GM18498 (cell line): Measurements from ENCODE around the gene BICD1.

Source experiments
- ATAC-seq: cut with Tn5 transposase; IDR thresholded peaks from one replicate; pipeline ENCODE4 v1.9.1; 2021; ENCODE audit warnings: mild to moderate bottlenecking, moderate library complexity; ENCODE audit not compliant: unreplicated experiment

The BICD1 gene

DNA sequence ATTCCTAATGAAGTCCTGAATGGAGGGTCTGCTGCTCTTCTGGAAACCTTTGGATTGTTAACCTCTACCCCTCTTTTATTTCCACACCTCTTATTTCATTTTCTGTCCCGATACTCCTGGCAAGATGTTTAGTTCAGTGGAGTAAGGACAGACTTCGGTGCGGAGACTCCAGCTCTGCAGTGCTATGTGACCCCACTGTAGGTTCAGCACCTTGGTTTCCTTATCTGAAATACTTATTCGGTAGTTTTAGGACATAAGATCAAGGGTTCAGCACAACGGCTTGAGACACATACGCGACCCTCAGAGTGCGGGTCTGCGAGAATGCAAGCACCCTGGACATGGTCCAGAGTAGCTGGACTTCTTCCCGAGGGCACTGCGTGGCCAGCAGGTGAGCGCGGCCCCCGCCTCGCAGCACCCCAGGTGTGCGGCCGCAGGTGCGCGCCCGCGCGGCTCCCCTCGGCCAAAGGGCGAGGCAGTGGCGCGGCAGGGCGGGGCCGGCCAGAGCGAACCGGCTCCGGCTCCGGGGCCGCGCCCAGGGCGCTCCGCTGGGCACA lies 292.2 kb downstream of the BICD1 start:
- ATAC-seq, result no peak

GRCh38 chr12:32399370-32400113 lies 292.9 kb downstream of the BICD1 start, which contains the start of gene FGD4:
Gene FGD4, plus strand, starts transcription at chr12:32399558.
- peak; percentile 90 for ATAC-seq

DNA sequence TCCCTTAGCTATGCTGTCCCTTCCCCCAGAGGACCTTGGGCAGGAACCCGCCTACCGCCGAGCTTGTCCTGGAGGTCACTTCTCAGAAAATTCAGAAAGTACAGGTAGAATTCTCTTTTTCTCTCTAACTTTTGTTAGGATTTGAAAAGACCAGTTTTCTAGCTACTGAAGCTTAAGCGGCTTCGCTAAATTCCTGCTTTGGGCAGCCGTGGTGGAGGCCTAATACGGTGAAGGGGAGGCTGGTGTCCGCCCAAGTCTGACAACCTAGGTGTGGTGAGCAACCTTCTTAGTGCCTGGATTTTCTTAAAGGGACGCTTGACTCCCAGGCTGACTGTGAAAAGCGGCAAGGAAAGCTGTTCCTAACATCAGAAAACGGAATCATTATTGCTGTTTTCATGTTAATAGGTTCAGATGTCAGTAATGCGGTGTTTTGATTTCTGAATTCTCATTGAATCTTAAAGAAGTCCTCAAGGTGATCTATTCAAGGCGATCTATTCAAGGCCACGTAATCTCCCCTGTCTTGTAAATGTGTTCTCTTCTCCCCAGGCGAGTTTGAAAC lies 293.5 kb downstream of the BICD1 start:
- no peak for ATAC-seq

GRCh38 chr12:32400866-32401265 lies 294.2 kb downstream of the BICD1 start:
- no peak for ATAC-seq

GRCh38 chr12:32402170-32402569 lies 295.5 kb downstream of the BICD1 start:
- no peak for ATAC-seq

DNA sequence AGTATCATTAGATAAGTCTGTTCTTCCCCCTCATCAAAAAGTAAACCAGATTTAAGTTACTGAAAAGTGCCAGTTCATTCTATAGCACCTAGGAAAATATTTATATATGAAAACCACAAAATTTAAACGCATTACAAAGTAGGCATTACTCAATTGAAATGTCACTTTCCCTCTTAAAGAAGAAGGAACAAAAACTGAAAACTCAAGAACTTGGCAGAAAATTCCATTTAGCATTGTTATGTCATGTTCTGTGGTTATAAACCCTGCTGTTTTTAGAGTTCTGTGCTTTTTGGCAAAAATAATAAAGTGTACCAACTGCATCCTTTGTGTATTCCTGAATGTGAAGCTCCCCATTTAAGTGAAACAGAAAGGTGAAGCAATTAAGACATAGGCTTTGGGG lies 296.3 kb downstream of the BICD1 start:
- no peak for ATAC-seq

- no peak for ATAC-seq
Measured at GRCh38 chr12:32407795-32408194, 301.1 kb downstream of the BICD1 start.

GRCh38 chr12:32413412-32413811 lies 306.8 kb downstream of the BICD1 start:
- no peak for ATAC-seq

- ATAC-seq, result no peak
Measured at GRCh38 chr12:32418221-32418620, 311.6 kb downstream of the BICD1 start.

DNA sequence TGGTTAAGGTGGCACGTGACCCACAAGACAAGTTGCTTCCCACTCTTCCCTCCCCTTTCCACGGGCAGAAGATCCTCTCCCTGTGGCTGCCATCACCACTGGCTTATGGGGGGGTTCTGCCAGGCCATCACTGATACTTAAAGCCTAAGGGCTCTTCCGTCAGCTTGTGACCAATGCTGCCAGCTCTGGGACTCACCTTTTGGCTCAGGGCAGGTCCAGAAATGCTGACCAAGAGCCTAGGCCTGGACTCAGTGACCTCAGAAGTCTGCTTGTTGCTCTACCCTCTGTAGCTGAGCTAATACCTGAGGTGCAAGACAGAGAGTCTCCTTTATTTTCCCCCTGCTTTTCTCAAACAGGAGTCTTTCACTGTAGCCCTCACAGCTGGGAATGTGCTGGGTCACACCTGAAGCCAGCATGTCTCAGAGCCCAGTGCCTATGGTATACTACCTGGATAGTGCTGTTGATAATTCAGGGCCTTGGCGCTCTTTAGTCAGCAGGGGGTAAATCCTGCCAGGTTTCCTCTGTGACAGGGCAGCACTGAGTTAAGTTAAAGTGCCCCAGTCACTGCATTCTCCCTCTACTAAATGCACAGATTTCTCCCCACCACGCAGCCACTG lies 312.4 kb downstream of the BICD1 start:
- no peak for ATAC-seq

- ATAC-seq, result no peak
Measured at GRCh38 chr12:32419520-32419960, 312.9 kb downstream of the BICD1 start.

- ATAC-seq, result no peak
Measured at GRCh38 chr12:32420356-32420755, 313.7 kb downstream of the BICD1 start.

DNA sequence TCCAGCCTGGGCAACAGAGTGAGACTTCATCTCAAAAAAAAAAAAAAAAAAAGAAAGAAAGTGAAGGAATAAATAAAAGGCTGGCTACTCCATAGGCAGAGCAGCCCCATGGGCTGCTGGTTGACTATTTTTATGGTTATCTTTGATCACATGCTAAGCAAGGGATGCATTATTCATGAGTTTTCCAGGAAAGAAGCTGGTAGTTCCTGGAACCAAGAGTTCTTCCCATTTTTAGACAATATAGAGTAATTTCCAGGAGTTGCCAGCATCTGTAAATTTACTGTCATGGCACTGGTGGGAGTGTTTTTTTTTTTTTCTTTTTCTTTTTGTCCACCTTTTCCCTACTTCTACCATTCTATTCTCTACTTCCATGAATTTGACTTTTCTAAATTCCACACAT lies 316.9 kb downstream of the BICD1 start:
- ATAC-seq, result no peak

DNA sequence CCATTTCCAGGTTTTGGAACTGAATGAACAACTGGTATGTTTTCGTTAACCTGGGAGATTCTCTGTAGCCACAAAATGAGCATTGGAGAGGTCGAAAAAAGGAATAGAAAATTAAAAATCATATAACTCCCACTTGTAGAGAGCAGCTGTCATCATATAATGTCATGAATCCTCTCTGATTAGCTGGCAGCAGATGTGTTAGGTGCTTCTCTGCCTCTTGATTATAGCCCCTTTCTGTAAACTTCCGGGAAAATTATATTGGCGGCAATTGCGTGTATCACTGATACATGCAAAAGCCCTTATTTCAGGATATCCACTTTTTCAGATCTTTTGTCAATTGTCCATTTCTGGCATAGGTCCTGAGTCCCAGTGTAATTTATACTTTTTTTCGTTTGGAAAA lies 324.4 kb downstream of the BICD1 start:
- ATAC-seq, result no peak
